SK-N-SH (cell line): ENCODE measurements around the gene SERBP1. TPM values are rescaled to one million over a fixed set of nuclear protein-coding genes. Genes with fewer than 3 reads are reported as not detected.
A peak's percentile ranks its signal among the peaks of the same experiment; 100 is the strongest.

Experiments used
- CTCF ChIA-PET: fragments of 300-600, 350-600 bp; formaldehyde crosslinking; extraction: SDS; loops from one replicate; lab custom pipeline; 2021; lab: Yijun Ruan, JAX
- POLR2A ChIA-PET: fragments of 350-600 bp; sonication (Branson Sonifier 250); formaldehyde crosslinking; extraction: SDS; loops from one replicate; lab custom pipeline; 2020; ENCODE audit warnings: antibody characterized with exemption, inconsistent platforms; lab: Yijun Ruan, JAX
- DNase-seq: peaks from one replicate; pipeline ENCODE4 v3.0.0; 2012
- H2AFZ ChIP-seq: fragments of 200-600 bp; sonication (generic); 2 replicates; pipeline ENCODE4 v1.8.1; 2016; ENCODE audit warnings: antibody characterized with exemption, mild to moderate bottlenecking, low read depth
- H3F3A ChIP-seq: fragments of 200-600 bp; sonication (generic); replicated peaks from 2 replicates; pipeline ENCODE3; 2016; ENCODE audit warnings: antibody characterized with exemption, mild to moderate bottlenecking; ENCODE audit not compliant: insufficient read depth
- H3K27ac ChIP-seq, 2 experiments: fragments of 200-500 bp in 1 of 2; fragments of 200-600 bp in 1 of 2; sonication (Bioruptor generic) in 1 of 2; sonication (generic), shearing (Covaris generic) in 1 of 2; 2 replicates each; pipeline versions ENCODE4 v1.5.1 to v1.6.1; 2014 to 2016; ENCODE audit warnings: low read depth in 2 of 2, inconsistent platforms in 1 of 2, low read length in 1 of 2, mild to moderate bottlenecking in 1 of 2, mixed read lengths in 1 of 2
- H3K27me3 ChIP-seq: fragments of 200-600 bp; sonication (generic), shearing (Covaris generic); 2 replicates; pipeline ENCODE4 v1.6.1; 2016; ENCODE audit warnings: mixed run types; ENCODE audit not compliant: insufficient read depth
- H3K36me3 ChIP-seq, 2 experiments: fragments of 200-500 bp in 1 of 2; fragments of 200-600 bp in 1 of 2; sonication (Bioruptor generic) in 1 of 2; sonication (generic) in 1 of 2; replicated peaks in 1 of 2; 2 replicates each; pipeline versions ENCODE3 to v1.5.1; 2014 to 2016; ENCODE audit warnings: low read length in 1 of 2, mild to moderate bottlenecking in 1 of 2; ENCODE audit not compliant: insufficient read depth in 2 of 2, control insufficient read depth in 1 of 2
- H3K4me1 ChIP-seq, 2 experiments: fragments of 200-500 bp in 1 of 2; fragments of 200-600 bp in 1 of 2; sonication (Bioruptor generic) in 1 of 2; sonication (generic), shearing (Covaris generic) in 1 of 2; 2 replicates each; pipeline versions ENCODE4 v1.5.1 to v1.6.1; 2014 to 2016; ENCODE audit warnings: low read depth in 1 of 2, low read length in 1 of 2, mixed run types in 1 of 2; ENCODE audit not compliant: insufficient read depth in 2 of 2, control insufficient read depth in 1 of 2
- H3K4me2 ChIP-seq: fragments of 200-600 bp; sonication (generic), shearing (Covaris generic); 2 replicates; pipeline ENCODE4 v1.6.1; 2017; ENCODE audit warnings: mixed run types
- H3K4me3 ChIP-seq, 2 experiments: fragments of 200-500 bp in 1 of 2; fragments of 200-600 bp in 1 of 2; sonication (Bioruptor generic) in 1 of 2; sonication (generic), shearing (Covaris generic) in 1 of 2; 2 replicates each; pipeline versions ENCODE4 v1.5.1 to v1.8.1; 2014 to 2016; ENCODE audit warnings: low read depth in 2 of 2, inconsistent platforms in 1 of 2, low read length in 1 of 2, mild to moderate bottlenecking in 1 of 2, mixed read lengths in 1 of 2, moderate library complexity in 1 of 2
- H3K79me2 ChIP-seq: fragments of 200-600 bp; sonication (generic); 2 replicates; pipeline ENCODE4 v1.8.1; 2017; ENCODE audit warnings: mild to moderate bottlenecking; ENCODE audit not compliant: insufficient read depth
- H3K9ac ChIP-seq: fragments of 200-600 bp; sonication (generic); 2 replicates; pipeline ENCODE4 v1.6.1; 2017; ENCODE audit warnings: mixed run types
- H3K9me2 ChIP-seq: fragments of 200-600 bp; sonication (generic); 2 replicates; pipeline ENCODE4 v1.6.1; 2017; ENCODE audit warnings: mixed run types
- H3K9me3 ChIP-seq: fragments of 200-600 bp; sonication (generic); 2 replicates; pipeline ENCODE4 v1.6.1; 2017; ENCODE audit warnings: mixed run types, mild to moderate bottlenecking, moderate library complexity
- H4K20me1 ChIP-seq: fragments of 200-600 bp; sonication (generic); 2 replicates; pipeline ENCODE4 v1.6.1; 2017; ENCODE audit warnings: mild to moderate bottlenecking, mixed run types; ENCODE audit not compliant: insufficient read depth
- CHD2 ChIP-seq: fragments of 150-350 bp; IDR thresholded peaks from 2 replicates; pipeline ENCODE4 v1.6.1; 2018; ENCODE audit warnings: low read length; ENCODE audit not compliant: partially characterized antibody
- EZH2phosphoT487 ChIP-seq: fragments of 200-600 bp; sonication (generic); IDR thresholded peaks from 2 replicates; pipeline ENCODE4 v1.6.1; 2017; ENCODE audit warnings: low read depth, mixed run types, mild to moderate bottlenecking, antibody characterized with exemption, moderate library complexity, borderline replicate concordance
- FOSL2 ChIP-seq: IDR thresholded peaks from 2 replicates; pipeline ENCODE4 v1.4.0; 2012; ENCODE audit warnings: low read depth, mild to moderate bottlenecking, moderate library complexity, borderline replicate concordance
- FOXJ3 ChIP-seq: sonication (generic); formaldehyde crosslinking; IDR thresholded peaks from 2 replicates; pipeline ENCODE4 v1.5.1; 2020; ENCODE audit warnings: mild to moderate bottlenecking, missing genetic modification reagents
- FOXM1 ChIP-seq: IDR thresholded peaks from 2 replicates; pipeline ENCODE4 v1.4.0; 2012; ENCODE audit warnings: low read depth, mild to moderate bottlenecking
- GABPA ChIP-seq: IDR thresholded peaks from 2 replicates; pipeline ENCODE4 v1.4.0; 2012; ENCODE audit warnings: low read depth, mild to moderate bottlenecking
- JUND ChIP-seq: IDR thresholded peaks from 2 replicates; pipeline ENCODE4 v1.4.0; 2012
- MAX ChIP-seq: IDR thresholded peaks from 2 replicates; pipeline ENCODE4 v1.4.0; 2012; ENCODE audit warnings: low read depth
- MEF2A ChIP-seq: IDR thresholded peaks from 2 replicates; pipeline ENCODE4 v1.4.0; 2012; ENCODE audit warnings: low read depth, borderline replicate concordance
- MXI1 ChIP-seq: IDR thresholded peaks from 2 replicates; pipeline ENCODE4 v1.6.1; 2012; ENCODE audit warnings: mild to moderate bottlenecking, low read depth, low read length, improper control_type of control experiment
- POLR2AphosphoS5 ChIP-seq: IDR thresholded peaks from 2 replicates; pipeline ENCODE4 v1.6.1; 2012; ENCODE audit warnings: low read depth, low read length
- RAD21 ChIP-seq: IDR thresholded peaks from 2 replicates; pipeline ENCODE4 v1.6.1; 2012; ENCODE audit warnings: mild to moderate bottlenecking, low read length
- RCOR1 ChIP-seq: fragments of 150-350 bp; IDR thresholded peaks from 2 replicates; pipeline ENCODE4 v1.6.1; 2017; ENCODE audit warnings: antibody characterized with exemption, low read length
- RFX5 ChIP-seq: IDR thresholded peaks from 2 replicates; pipeline ENCODE4 v1.6.1; 2012; ENCODE audit warnings: mild to moderate bottlenecking, improper control_type of control experiment, low read length
- RXRA ChIP-seq: IDR thresholded peaks from 2 replicates; pipeline ENCODE4 v1.4.0; 2012; ENCODE audit warnings: low read depth, mild to moderate bottlenecking, borderline replicate concordance
- TAF1 ChIP-seq: IDR thresholded peaks from 2 replicates; pipeline ENCODE4 v1.6.1; 2012; ENCODE audit warnings: low read depth, mild to moderate bottlenecking, low read length, moderate library complexity, borderline replicate concordance
- TCF12 ChIP-seq: IDR thresholded peaks from 2 replicates; pipeline ENCODE4 v1.4.0; 2012
- TEAD4 ChIP-seq: IDR thresholded peaks from 2 replicates; pipeline ENCODE4 v1.4.0; 2012; ENCODE audit warnings: mild to moderate bottlenecking, borderline replicate concordance; ENCODE audit not compliant: insufficient read depth
- USF1 ChIP-seq: IDR thresholded peaks from 2 replicates; pipeline ENCODE4 v1.4.0; 2012; ENCODE audit warnings: low read depth, borderline replicate concordance
- YY1 ChIP-seq: IDR thresholded peaks from 2 replicates; pipeline ENCODE4 v1.4.0; 2012; ENCODE audit warnings: low read depth, mild to moderate bottlenecking
- WGBS: methylation state at CpG from one replicate; pipeline ENCODE4 v1.1.6; 2017; ENCODE audit warnings: low lambda C conversion rate; 5-methylcytosine and 5-hydroxymethylcytosine counted together
- polyA plus RNA-seq, 3 experiments: library from polyadenylated mRNA; depleted of rRNA; stranded (reverse); fragments of >200 nt; gene quantifications; 2 replicates each; pipeline ENCODE4 v1.2.3, GENCODE V29; 2012
- TF ChIP-seq, protein P1 (sequence below): fragments of 200-600 bp; sonication (generic); IDR thresholded peaks from 2 replicates; pipeline ENCODE4 v1.6.1; 2017; ENCODE audit warnings: antibody characterized with exemption, mild to moderate bottlenecking, moderate library complexity
- TF ChIP-seq, protein P2 (sequence below): IDR thresholded peaks from 2 replicates; pipeline ENCODE4 v1.6.1; 2012; ENCODE audit warnings: mild to moderate bottlenecking, low read depth, low read length, moderate library complexity
- TF ChIP-seq, protein P3 (sequence below): IDR thresholded peaks from 2 replicates; pipeline ENCODE4; 2012
- TF ChIP-seq, protein P4 (sequence below): fragments of 150-350 bp; IDR thresholded peaks from 2 replicates; pipeline ENCODE4 v1.6.1; 2016; ENCODE audit warnings: mild to moderate bottlenecking, low read depth, low read length

The SERBP1 gene
- polyA plus RNA-seq (2012; rRNA removed) = 177 and 194 TPM in 2 replicates
- polyA plus RNA-seq (2012; cell fraction: cytosol; rRNA removed) = 231 and 292 TPM in 2 replicates
- polyA plus RNA-seq (2012; cell fraction: nucleus; rRNA removed) = 57.3 and 82.9 TPM in 2 replicates

DNA sequence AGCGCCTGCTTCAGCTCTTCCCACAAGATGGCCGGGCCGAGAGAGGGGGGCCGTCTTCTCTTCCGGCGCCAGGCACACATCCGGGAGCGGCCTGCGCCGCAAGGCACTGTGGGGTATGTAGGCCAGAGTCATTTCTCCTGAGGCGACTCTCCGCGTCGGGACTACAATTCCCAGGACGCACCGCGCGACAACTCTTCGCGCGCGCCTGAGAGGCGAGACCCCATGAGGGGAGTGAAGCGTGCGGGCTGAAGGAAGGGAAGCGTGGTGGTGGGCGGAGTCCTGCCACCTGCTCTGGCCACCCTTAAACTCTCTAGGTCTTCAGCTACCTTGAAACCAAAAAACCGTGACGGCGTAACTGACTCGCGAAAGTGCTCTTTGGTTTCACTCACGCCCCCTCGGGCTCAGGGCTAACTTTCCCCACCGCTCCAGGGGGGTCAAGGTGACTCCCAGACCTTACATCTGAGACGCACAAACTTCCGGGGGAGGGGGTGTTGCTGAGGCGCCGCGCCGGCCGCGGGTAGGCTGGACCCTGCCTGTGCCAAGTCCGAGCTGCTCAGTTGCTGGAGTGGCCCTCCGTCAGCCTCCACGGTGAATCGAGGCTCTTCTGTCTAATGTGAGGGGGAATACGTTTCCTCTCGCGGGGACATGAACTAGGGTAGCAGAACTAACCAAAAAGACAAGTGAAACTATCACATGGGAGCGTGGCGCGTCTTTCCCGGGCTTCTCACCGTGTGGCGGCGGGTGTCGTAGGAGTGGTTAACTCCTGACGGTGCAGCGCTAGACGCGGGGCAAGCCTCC lies at the start of gene SERBP1:
SERBP1 (minus strand) TSS at position 45 of the 798 bp plus-strand sequence. CDS start 102 bp downstream, outside the sequence.
- H3K4me3 ChIP-seq = peak within 1 kb of the TSS; percentile 96 to 97
- ChIA-PET POLR2A (interaction anchor here (0.6 to 2.6 kb wide), 7 partner anchors 11 to 500 kb away, joined by 3 to 6 read pairs (median 3); no protein-coding TSS in a partner anchor), CTCF (interaction anchor here (0.7 to 3.6 kb wide), 5 partner anchors 9 to 158 kb away, joined by 3 to 15 read pairs (median 4); no protein-coding TSS in a partner anchor)
- peaks cover 21 to 25% of the 10 kb centered on the region in 2 experiments for H3K36me3 ChIP-seq
- H4K20me1 ChIP-seq = peaks cover 42% of the 10 kb centered on the region
- peak within 1 kb of the TSS; percentile 89 for H2AFZ ChIP-seq
- peak within 1 kb of the TSS; percentile 95 for H3K9ac ChIP-seq
- no peaks in the 10 kb centered on the region for H3K9me3 ChIP-seq
- peak within 1 kb of the TSS; percentile 80 to 97 for H3K27ac ChIP-seq
- WGBS = under 1% methylated on average over 48 of the region's 62 CpGs
- H3K27me3 ChIP-seq = no peaks in the 10 kb centered on the region
- peak; percentile 94 for DNase-seq
- peaks cover 0 to 23% of the 10 kb centered on the region in 2 experiments; a peak in 3 of 4 replicates for H3K4me1 ChIP-seq
- peaks cover 15% of the 10 kb centered on the region for H3F3A ChIP-seq
- H3K79me2 ChIP-seq = peaks cover 46% of the 10 kb centered on the region
- peak within 1 kb of the TSS; percentile 96 for H3K4me2 ChIP-seq
- H3K9me2 ChIP-seq = no peaks in the 10 kb centered on the region
- TF ChIP-seq, protein P1, sequence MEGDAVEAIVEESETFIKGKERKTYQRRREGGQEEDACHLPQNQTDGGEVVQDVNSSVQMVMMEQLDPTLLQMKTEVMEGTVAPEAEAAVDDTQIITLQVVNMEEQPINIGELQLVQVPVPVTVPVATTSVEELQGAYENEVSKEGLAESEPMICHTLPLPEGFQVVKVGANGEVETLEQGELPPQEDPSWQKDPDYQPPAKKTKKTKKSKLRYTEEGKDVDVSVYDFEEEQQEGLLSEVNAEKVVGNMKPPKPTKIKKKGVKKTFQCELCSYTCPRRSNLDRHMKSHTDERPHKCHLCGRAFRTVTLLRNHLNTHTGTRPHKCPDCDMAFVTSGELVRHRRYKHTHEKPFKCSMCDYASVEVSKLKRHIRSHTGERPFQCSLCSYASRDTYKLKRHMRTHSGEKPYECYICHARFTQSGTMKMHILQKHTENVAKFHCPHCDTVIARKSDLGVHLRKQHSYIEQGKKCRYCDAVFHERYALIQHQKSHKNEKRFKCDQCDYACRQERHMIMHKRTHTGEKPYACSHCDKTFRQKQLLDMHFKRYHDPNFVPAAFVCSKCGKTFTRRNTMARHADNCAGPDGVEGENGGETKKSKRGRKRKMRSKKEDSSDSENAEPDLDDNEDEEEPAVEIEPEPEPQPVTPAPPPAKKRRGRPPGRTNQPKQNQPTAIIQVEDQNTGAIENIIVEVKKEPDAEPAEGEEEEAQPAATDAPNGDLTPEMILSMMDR = no peak
- TF ChIP-seq GABPA = peak; percentile 89
- TF ChIP-seq FOXM1 = no peak
- no peak; the same call in 1 of the 2 replicates for TF ChIP-seq RFX5
- no peak for TF ChIP-seq RCOR1
- TF ChIP-seq, protein P2, sequence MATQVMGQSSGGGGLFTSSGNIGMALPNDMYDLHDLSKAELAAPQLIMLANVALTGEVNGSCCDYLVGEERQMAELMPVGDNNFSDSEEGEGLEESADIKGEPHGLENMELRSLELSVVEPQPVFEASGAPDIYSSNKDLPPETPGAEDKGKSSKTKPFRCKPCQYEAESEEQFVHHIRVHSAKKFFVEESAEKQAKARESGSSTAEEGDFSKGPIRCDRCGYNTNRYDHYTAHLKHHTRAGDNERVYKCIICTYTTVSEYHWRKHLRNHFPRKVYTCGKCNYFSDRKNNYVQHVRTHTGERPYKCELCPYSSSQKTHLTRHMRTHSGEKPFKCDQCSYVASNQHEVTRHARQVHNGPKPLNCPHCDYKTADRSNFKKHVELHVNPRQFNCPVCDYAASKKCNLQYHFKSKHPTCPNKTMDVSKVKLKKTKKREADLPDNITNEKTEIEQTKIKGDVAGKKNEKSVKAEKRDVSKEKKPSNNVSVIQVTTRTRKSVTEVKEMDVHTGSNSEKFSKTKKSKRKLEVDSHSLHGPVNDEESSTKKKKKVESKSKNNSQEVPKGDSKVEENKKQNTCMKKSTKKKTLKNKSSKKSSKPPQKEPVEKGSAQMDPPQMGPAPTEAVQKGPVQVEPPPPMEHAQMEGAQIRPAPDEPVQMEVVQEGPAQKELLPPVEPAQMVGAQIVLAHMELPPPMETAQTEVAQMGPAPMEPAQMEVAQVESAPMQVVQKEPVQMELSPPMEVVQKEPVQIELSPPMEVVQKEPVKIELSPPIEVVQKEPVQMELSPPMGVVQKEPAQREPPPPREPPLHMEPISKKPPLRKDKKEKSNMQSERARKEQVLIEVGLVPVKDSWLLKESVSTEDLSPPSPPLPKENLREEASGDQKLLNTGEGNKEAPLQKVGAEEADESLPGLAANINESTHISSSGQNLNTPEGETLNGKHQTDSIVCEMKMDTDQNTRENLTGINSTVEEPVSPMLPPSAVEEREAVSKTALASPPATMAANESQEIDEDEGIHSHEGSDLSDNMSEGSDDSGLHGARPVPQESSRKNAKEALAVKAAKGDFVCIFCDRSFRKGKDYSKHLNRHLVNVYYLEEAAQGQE = 0 out of 2 replicates have a peak, but pooled peaks have one; percentile 5
- peak; percentile 97 for TF ChIP-seq CHD2
- no peak for TF ChIP-seq FOSL2
- TF ChIP-seq RXRA = no peak
- no peak for TF ChIP-seq MEF2A
- peak; percentile 79 for TF ChIP-seq MXI1
- TF ChIP-seq JUND = no peak
- TF ChIP-seq, protein P3, sequence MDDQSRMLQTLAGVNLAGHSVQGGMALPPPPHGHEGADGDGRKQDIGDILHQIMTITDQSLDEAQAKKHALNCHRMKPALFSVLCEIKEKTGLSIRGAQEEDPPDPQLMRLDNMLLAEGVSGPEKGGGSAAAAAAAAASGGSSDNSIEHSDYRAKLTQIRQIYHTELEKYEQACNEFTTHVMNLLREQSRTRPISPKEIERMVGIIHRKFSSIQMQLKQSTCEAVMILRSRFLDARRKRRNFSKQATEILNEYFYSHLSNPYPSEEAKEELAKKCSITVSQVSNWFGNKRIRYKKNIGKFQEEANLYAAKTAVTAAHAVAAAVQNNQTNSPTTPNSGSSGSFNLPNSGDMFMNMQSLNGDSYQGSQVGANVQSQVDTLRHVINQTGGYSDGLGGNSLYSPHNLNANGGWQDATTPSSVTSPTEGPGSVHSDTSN = no peak
- peak; percentile 9; the same call in 1 of the 2 replicates for TF ChIP-seq TCF12
- peak; percentile 87; the same call in 1 of the 2 replicates for TF ChIP-seq TAF1
- TF ChIP-seq RAD21 = no peak
- TF ChIP-seq EZH2phosphoT487 = no peak
- peak; percentile 10; the same call in 1 of the 2 replicates for TF ChIP-seq USF1
- TF ChIP-seq POLR2AphosphoS5 = peak; percentile 69
- peak; percentile 93 for TF ChIP-seq YY1
- peak; percentile 95 for TF ChIP-seq MAX
- TF ChIP-seq FOXJ3 = no peak
- TF ChIP-seq, protein P4, sequence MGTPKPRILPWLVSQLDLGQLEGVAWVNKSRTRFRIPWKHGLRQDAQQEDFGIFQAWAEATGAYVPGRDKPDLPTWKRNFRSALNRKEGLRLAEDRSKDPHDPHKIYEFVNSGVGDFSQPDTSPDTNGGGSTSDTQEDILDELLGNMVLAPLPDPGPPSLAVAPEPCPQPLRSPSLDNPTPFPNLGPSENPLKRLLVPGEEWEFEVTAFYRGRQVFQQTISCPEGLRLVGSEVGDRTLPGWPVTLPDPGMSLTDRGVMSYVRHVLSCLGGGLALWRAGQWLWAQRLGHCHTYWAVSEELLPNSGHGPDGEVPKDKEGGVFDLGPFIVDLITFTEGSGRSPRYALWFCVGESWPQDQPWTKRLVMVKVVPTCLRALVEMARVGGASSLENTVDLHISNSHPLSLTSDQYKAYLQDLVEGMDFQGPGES = no peak
- no peak for TF ChIP-seq TEAD4
